Activated naive CD4-positive, alpha-beta T cell treated with Interleukin-2 at 50 U/mL for 16 hours (primary cell): ENCODE measurements around the gene COL27A1.

Experiments used
- DNase-seq: peaks from one replicate; pipeline ENCODE4 v3.0.0-alpha.2; 2020

Gene COL27A1

GRCh38 chr9:114155263-114155994, at the start of gene COL27A1:
Gene COL27A1, plus strand, starts transcription at chr9:114155537. Its CDS starts 414 bp downstream, at chr9:114155951.
- DNase-seq: peak; percentile 81

GRCh38 chr9:114107286-114108001, 47.9 kb upstream of the COL27A1 start:
- no peak for DNase-seq

GRCh38 chr9:114108016-114108833, 47.1 kb upstream of the COL27A1 start:
- DNase-seq: peak; percentile 44

- DNase-seq: no peak
Observed at GRCh38 chr9:114109124-114109523, 46.2 kb upstream of the COL27A1 start.

GRCh38 chr9:114110180-114110579, 45.2 kb upstream of the COL27A1 start:
- DNase-seq: no peak

- no peak for DNase-seq
Observed at GRCh38 chr9:114112325-114112724, 43.0 kb upstream of the COL27A1 start.

GRCh38 chr9:114112778-114113584, 42.4 kb upstream of the COL27A1 start:
- no peak for DNase-seq

GRCh38 chr9:114114364-114114763, 41.0 kb upstream of the COL27A1 start:
- DNase-seq: no peak

GRCh38 chr9:114115654-114116125, 39.6 kb upstream of the COL27A1 start:
- DNase-seq: no peak

- DNase-seq: no peak
Observed at GRCh38 chr9:114116126-114116747, 39.1 kb upstream of the COL27A1 start.

- DNase-seq: no peak
Observed at GRCh38 chr9:114117614-114117995, 37.7 kb upstream of the COL27A1 start.

- no peak for DNase-seq
Observed at GRCh38 chr9:114117996-114118830, 37.1 kb upstream of the COL27A1 start.

- no peak for DNase-seq
Observed at GRCh38 chr9:114119242-114120191, 35.8 kb upstream of the COL27A1 start.

- DNase-seq: no peak
Observed at GRCh38 chr9:114120192-114121014, 34.9 kb upstream of the COL27A1 start.

- no peak for DNase-seq
Observed at GRCh38 chr9:114121227-114122135, 33.9 kb upstream of the COL27A1 start.

- no peak for DNase-seq
Observed at GRCh38 chr9:114122136-114123027, 33.0 kb upstream of the COL27A1 start.
